ENCODE data around the gene SLC4A5.

The SLC4A5 gene

DNA sequence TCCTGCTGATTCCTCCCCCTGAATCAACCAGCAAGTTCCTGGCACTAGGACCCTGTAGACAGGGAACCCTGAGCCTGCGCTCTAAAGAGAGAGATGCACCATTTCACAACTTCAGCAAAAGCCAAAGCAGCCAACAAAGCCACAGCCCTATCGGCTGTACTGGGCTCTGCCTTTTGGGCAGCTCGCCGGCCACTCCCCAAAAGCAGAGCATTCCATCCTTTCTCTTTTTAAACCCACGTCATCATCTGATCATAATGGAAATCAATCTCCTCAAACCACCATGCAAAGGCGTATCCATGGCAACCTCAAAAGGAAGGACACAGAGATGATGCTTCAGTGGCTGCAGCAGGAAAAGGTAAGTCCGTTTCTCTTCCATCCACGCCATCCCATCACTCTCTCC is 42.2 kb upstream of the SLC4A5 start:
- no peak overlapping the region for H3K4me3 ChIP-seq (ENCODE audit: control insufficient read depth, low read depth, low read length)
- peak; percentile 30 for DNase-seq (ENCODE audit: low read depth)
- no peak for TF ChIP-seq CTCF (conservative IDR thresholded peaks at IDR 0.05; ENCODE audit: control insufficient read depth, insufficient read depth, low read depth, low read length)

DNA sequence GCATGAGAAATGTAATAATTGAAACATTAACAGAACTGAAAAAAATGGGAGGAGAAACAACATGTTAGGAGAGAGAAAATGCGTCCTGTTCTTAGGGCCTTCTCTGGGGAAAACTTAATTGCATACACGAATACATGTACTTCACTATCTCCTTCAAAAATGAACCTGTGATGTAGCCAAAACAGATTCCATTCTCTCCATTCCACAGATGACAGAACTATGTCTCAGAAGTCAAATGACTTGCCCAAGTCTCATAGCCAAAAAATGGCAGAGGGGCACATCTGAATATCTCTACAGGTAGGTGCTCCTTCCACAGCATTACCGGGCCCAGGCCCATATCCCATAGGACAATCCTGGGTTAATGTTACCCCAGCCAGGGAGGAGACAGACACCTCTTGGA is 40.8 kb upstream of the SLC4A5 start:
- DNase-seq (ENCODE audit: low read depth), result no peak
- no peak for TF ChIP-seq CTCF (conservative IDR thresholded peaks at IDR 0.05; ENCODE audit: control insufficient read depth, insufficient read depth, low read depth, low read length)

GRCh38 chr2:74383254-74383653 is 40.0 kb upstream of the SLC4A5 start:
- DNase-seq (ENCODE audit: low read depth), result peak; percentile 62
- no peak for TF ChIP-seq CTCF (conservative IDR thresholded peaks at IDR 0.05; ENCODE audit: control insufficient read depth, insufficient read depth, low read depth, low read length)
- no peak overlapping the region for H3K4me3 ChIP-seq (ENCODE audit: control insufficient read depth, low read depth, low read length)

More for the DNA sequence above, 40.8 kb upstream of the SLC4A5 start:
- H3K4me3 ChIP-seq (ENCODE audit: control insufficient read depth, low read depth, low read length), result no peak overlapping the region

DNA sequence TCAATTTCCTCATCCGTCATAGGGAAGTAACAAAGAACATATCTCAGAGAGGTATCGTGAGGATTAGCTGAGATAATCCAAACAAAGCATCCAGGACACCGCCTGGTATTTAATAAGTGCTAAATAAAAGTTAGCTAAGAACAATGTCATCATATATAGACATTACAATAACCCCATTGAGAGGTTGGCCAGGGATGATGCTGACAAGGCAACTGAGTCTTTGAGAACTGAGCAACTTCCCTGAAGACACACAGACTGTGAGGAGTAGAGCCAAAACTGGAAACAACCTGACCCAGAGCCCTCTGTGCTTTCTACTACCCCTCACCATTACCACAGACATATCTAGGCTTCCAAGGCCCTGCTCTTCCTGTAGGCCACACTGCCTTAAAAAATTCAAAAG is 38.5 kb upstream of the SLC4A5 start:
- no peak for TF ChIP-seq CTCF (conservative IDR thresholded peaks at IDR 0.05; ENCODE audit: control insufficient read depth, insufficient read depth, low read depth, low read length)
- no peak overlapping the region for H3K4me3 ChIP-seq (ENCODE audit: control insufficient read depth, low read depth, low read length)
- no peak for DNase-seq (ENCODE audit: low read depth)

GRCh38 chr2:74379851-74380789 is 36.9 kb upstream of the SLC4A5 start, which contains the start of gene DCTN1:
Gene DCTN1 (minus strand): TSS chr2:74380311. CDS start chr2:74380037, 274 bp downstream.
- H3K4me3 ChIP-seq (ENCODE audit: control insufficient read depth, low read depth, low read length), result peak within 1 kb of the TSS; percentile 40
- TF ChIP-seq CTCF (conservative IDR thresholded peaks at IDR 0.05; ENCODE audit: control insufficient read depth, insufficient read depth, low read depth, low read length), result no peak
- DNase-seq (ENCODE audit: low read depth), result peak; percentile 73

DNA sequence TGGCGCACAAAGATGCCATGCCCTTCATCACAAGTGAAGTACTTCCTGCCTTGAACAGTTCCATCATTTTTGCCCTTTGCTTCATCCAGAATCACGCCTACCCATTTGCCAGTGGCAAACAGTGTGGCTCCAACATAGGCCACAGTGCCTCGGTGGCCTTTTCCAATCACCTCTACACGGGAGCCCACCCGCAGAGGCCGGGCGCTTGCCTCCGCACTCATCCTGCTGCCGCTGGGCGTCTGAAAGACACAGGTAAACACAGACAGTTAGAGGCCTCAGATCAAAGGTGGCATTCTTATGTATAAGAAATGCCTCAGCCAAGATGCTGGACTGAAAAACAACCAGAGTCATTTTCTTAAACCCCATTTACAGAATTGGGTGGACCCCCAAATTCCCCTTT is 34.8 kb upstream of the SLC4A5 start:
- no peak for DNase-seq (ENCODE audit: low read depth)
- no peak for TF ChIP-seq CTCF (conservative IDR thresholded peaks at IDR 0.05; ENCODE audit: control insufficient read depth, insufficient read depth, low read depth, low read length)

More for the DNA sequence above, 34.8 kb upstream of the SLC4A5 start:
- H3K4me3 ChIP-seq (ENCODE audit: control insufficient read depth, low read depth, low read length), result no peak overlapping the region
